IMR-90 (cell line): Measurements from ENCODE around the gene BAZ2B.

Source experiments
- BHLHE40 ChIP-seq: fragments of 150-350 bp; IDR thresholded peaks from 2 replicates; pipeline ENCODE4 v1.6.1; 2016; ENCODE audit warnings: mild to moderate bottlenecking, low read depth, low read length
- CEBPB ChIP-seq: IDR thresholded peaks from 2 replicates; pipeline ENCODE4 v1.6.1; 2012; ENCODE audit warnings: low read depth, low read length, improper control_type of control experiment
- CHD1 ChIP-seq: IDR thresholded peaks from 2 replicates; pipeline ENCODE4 v1.6.1; 2012; ENCODE audit warnings: low read depth, low read length, improper control_type of control experiment
- CTCF ChIP-seq: conservative IDR thresholded peaks from 2 replicates; pipeline ENCODE4 v1.5.1; 2012; ENCODE audit warnings: mild to moderate bottlenecking, low read depth, low read length, improper control_type of control experiment
- ELK1 ChIP-seq: fragments of 150-350 bp; IDR thresholded peaks from 2 replicates; pipeline ENCODE4 v1.6.1; 2016; ENCODE audit warnings: low read depth, mild to moderate bottlenecking, low read length, moderate library complexity, borderline replicate concordance
- MAZ ChIP-seq: IDR thresholded peaks from 2 replicates; pipeline ENCODE4 v1.6.1; 2012; ENCODE audit warnings: low read depth, mild to moderate bottlenecking, low read length, improper control_type of control experiment, moderate library complexity, borderline replicate concordance
- MXI1 ChIP-seq: IDR thresholded peaks from 2 replicates; pipeline ENCODE4 v1.6.1; 2012; ENCODE audit warnings: low read depth, mild to moderate bottlenecking, low read length, moderate library complexity, borderline replicate concordance
- NFE2L2 ChIP-seq: fragments of 150-350 bp; IDR thresholded peaks from 2 replicates; pipeline ENCODE4 v1.6.1; 2016; ENCODE audit warnings: low read depth, mild to moderate bottlenecking, low read length
- POLR2A ChIP-seq: IDR thresholded peaks from 2 replicates; pipeline ENCODE4 v1.6.1; 2012; ENCODE audit warnings: mild to moderate bottlenecking, low read depth, low read length
- RAD21 ChIP-seq: IDR thresholded peaks from 2 replicates; pipeline ENCODE4 v1.6.1; 2012; ENCODE audit warnings: low read length, improper control_type of control experiment
- RCOR1 ChIP-seq: IDR thresholded peaks from 2 replicates; pipeline ENCODE4 v1.6.1; 2012; ENCODE audit warnings: mild to moderate bottlenecking, low read length, improper control_type of control experiment; ENCODE audit not compliant: insufficient replicate concordance
- RFX5 ChIP-seq: IDR thresholded peaks from 2 replicates; pipeline ENCODE4 v1.8.0; 2012; ENCODE audit warnings: low read depth, mild to moderate bottlenecking, low read length, moderate library complexity
- SMC3 ChIP-seq: fragments of 150-350 bp; IDR thresholded peaks from 2 replicates; pipeline ENCODE4 v1.6.1; 2016; ENCODE audit warnings: low read depth, mild to moderate bottlenecking, antibody characterized with exemption, low read length, moderate library complexity
- USF2 ChIP-seq: fragments of 150-350 bp; IDR thresholded peaks from 2 replicates; pipeline ENCODE4 v1.6.1; 2017; ENCODE audit warnings: mild to moderate bottlenecking, antibody characterized with exemption, low read length, low read depth

- TF ChIP-seq CTCF = no peak
- no peak for TF ChIP-seq POLR2A
- TF ChIP-seq SMC3 = no peak
- TF ChIP-seq RAD21 = no peak
- no peak for TF ChIP-seq RFX5
- no peak for TF ChIP-seq CHD1
- no peak for TF ChIP-seq NFE2L2
- no peak for TF ChIP-seq MXI1
- no peak for TF ChIP-seq USF2
- TF ChIP-seq BHLHE40 = no peak
- TF ChIP-seq MAZ = no peak
- TF ChIP-seq RCOR1 = no peak
- TF ChIP-seq CEBPB = no peak
- TF ChIP-seq ELK1 = no peak
These were observed 6.4 kb downstream of the BAZ2B start for GRCh38 chr2:159609811-159610549.
